Measurements from ENCODE around the gene STARD10.

GRCh38 chr11:72754544-72755155 lies 39.2 kb downstream of the STARD10 start:
- TF ChIP-seq EP300 (IDR thresholded peaks at IDR 0.05) (no peak), CTCF (IDR thresholded peaks at IDR 0.05) (no peak), POLR2A (IDR thresholded peaks at IDR 0.05; ENCODE audit: low read depth) (no peak)
